C4-2B (cell line): ENCODE results near the gene SYT5.

Source experiments
- ZFX ChIP-seq: fragments of 450-650 bp; IDR thresholded peaks from 2 replicates; pipeline ENCODE4 v1.6.1; 2017
- TF ChIP-seq, protein P1 (sequence below): fragments of 450-650 bp; conservative IDR thresholded peaks from 2 replicates; pipeline ENCODE4 v1.5.1; 2017; ENCODE audit warnings: mild to moderate bottlenecking

DNA sequence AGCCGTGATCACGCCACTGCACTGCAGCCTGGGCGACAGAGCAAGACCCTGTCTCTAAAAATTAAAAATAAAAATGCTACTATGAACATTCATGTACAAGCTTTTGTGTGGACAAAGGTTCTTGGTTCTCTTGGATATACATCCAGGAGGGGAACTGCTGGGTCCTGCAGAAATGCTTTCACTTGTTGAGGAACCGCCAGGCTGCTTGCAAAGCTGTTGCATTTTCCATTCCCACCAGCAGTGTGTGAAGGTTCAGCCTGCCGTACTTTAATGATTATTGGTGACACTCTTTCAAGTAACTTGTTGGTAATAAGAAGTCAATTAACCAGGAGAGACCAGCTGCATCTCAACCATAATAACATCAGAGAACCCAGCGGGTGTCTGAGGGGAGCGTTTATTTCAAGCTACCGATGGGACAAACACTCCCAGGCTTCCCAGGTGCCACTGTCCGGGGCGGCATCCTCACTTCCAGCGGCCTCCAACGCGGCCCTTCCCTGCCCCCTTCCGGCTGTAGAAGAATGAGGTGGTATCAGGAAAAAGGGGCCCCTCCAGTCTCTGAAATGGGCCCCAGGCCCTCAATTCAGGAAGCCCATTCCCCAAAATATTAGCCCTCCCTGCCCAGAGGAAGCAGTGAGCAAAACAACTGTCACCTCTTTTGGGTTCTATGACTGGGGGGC lies 47.5 kb downstream of the SYT5 start:
- TF ChIP-seq, protein P1, sequence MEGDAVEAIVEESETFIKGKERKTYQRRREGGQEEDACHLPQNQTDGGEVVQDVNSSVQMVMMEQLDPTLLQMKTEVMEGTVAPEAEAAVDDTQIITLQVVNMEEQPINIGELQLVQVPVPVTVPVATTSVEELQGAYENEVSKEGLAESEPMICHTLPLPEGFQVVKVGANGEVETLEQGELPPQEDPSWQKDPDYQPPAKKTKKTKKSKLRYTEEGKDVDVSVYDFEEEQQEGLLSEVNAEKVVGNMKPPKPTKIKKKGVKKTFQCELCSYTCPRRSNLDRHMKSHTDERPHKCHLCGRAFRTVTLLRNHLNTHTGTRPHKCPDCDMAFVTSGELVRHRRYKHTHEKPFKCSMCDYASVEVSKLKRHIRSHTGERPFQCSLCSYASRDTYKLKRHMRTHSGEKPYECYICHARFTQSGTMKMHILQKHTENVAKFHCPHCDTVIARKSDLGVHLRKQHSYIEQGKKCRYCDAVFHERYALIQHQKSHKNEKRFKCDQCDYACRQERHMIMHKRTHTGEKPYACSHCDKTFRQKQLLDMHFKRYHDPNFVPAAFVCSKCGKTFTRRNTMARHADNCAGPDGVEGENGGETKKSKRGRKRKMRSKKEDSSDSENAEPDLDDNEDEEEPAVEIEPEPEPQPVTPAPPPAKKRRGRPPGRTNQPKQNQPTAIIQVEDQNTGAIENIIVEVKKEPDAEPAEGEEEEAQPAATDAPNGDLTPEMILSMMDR, result no peak; the same call in 1 of the 2 replicates
- no peak for TF ChIP-seq ZFX
